Esophagus muscularis mucosa (tissue), 4 donors: Measurements from ENCODE around the gene RALGAPA1. TPM values are rescaled to one million over a fixed set of nuclear protein-coding genes. Genes with fewer than 3 reads are reported as not detected.
"Not testable (repeated sequence)": the region's sequence is repeated elsewhere in the genome, so short reads cannot be mapped to it uniquely, and the experiment has no call there.

Experiments used
- DNase-seq: peaks from one replicate; pipeline ENCODE4 v3.0.0-alpha.2; 2017; ENCODE audit errors: extremely low spot score
- H3K27ac ChIP-seq, 4 donors: fragments of 200-600 bp; sonication (generic); replicated peaks in 1 of 4; 1 replicate in 3 of 4; 2 replicates in 1 of 4; pipeline ENCODE4 v1.5.1; 2016 to 2019; ENCODE audit warnings: mild to moderate bottlenecking in 1 of 4
- H3K27me3 ChIP-seq, 4 donors: fragments of 200-600 bp; sonication (generic); one replicate each; pipeline versions ENCODE4 v1.5.1 to v1.6.0; 2016 to 2019
- H3K36me3 ChIP-seq, 4 donors: fragments of 200-600 bp; sonication (generic); one replicate each; pipeline ENCODE4 v1.5.1; 2016 to 2019
- H3K4me1 ChIP-seq, 4 donors: fragments of 200-600 bp; sonication (generic); one replicate each; pipeline ENCODE4 v1.5.1; 2016 to 2019
- H3K4me3 ChIP-seq, 4 donors: fragments of 200-600 bp; sonication (generic); 1 replicate in 2 of 4; 2 replicates in 2 of 4; pipeline ENCODE4 v1.5.1; 2016 to 2019; ENCODE audit warnings: mild to moderate bottlenecking in 4 of 4, moderate library complexity in 1 of 4
- H3K9me3 ChIP-seq, 4 donors: fragments of 200-600 bp; sonication (generic); 1 replicate in 3 of 4; 2 replicates in 1 of 4; pipeline ENCODE4 v1.5.1; 2016 to 2019
- CTCF ChIP-seq, 3 experiments: fragments of 200-600 bp in 2 of 3; fragments of 450-650 bp in 1 of 3; sonication (generic) in 2 of 3; IDR thresholded peaks; one replicate each; pipeline ENCODE4 v1.5.1; 2017 to 2019; ENCODE audit warnings: antibody characterized with exemption in 3 of 3, mild to moderate bottlenecking in 2 of 3, moderate library complexity in 1 of 3
- EP300 ChIP-seq: sonication (generic); formaldehyde crosslinking; IDR thresholded peaks from one replicate; pipeline ENCODE4 v1.6.1; 2017; ENCODE audit warnings: antibody characterized with exemption
- POLR2A ChIP-seq: fragments of 450-650 bp; IDR thresholded peaks from one replicate; pipeline ENCODE4 v1.6.1; 2017; ENCODE audit warnings: antibody characterized with exemption, moderate library complexity, mild to moderate bottlenecking, low read depth
- POLR2AphosphoS5 ChIP-seq, 2 donors: sonication (generic); formaldehyde crosslinking; IDR thresholded peaks; one replicate each; pipeline ENCODE4 v1.6.1; 2017; ENCODE audit warnings: antibody characterized with exemption in 2 of 2
- WGBS: methylation state at CpG from one replicate; pipeline ENCODE4 v1.1.5; 2018; 5-methylcytosine and 5-hydroxymethylcytosine counted together
- intact Hi-C: fragments of 100-400 bp; cut with DNase I; formaldehyde crosslinking; loops from one replicate; pipeline ENCODE4 v1.15.1; 2023
- total RNA-seq, 4 donors: library from RNA; depleted of rRNA; stranded (reverse); fragments of >200 nt; gene quantifications; one replicate each; pipeline versions ENCODE4 v1.1.0 to v1.2.1, GENCODE V29; 2016

RALGAPA1 gene
- total RNA-seq, 4 donors from 2014 or later: 48.2 to 77.7 (median 52.1) TPM

GRCh38 chr14:35826218-35826951 is 17.3 kb upstream of the RALGAPA1 start, which contains the start of gene BRMS1L:
BRMS1L (plus strand) TSS chr14:35826338; CDS start chr14:35826517, 179 bp downstream.
- 0% methylated on average over 42 of the region's 70 CpGs for WGBS
- TF ChIP-seq EP300: no peak
- TF ChIP-seq CTCF (IDR thresholded peaks at IDR 0.05): peak; percentile 12 to 24 (median 21)
- TF ChIP-seq POLR2AphosphoS5 (IDR thresholded peaks at IDR 0.05): peak; percentile 84 to 98
- peak; percentile 85 for TF ChIP-seq POLR2A
- Histone ChIP-seq H3K36me3 (no peaks in the 10 kb centered on the region), H3K4me1 (peaks cover 3 to 24% (median 13%) of the 10 kb centered on the region in 4 donors), H3K27me3 (no peaks in the 10 kb centered on the region), H3K4me3 (peak within 1 kb of the TSS; percentile 87 to 97 (median 94)), H3K27ac (peak within 1 kb of the TSS; percentile 98 to 100 (median 100)), H3K9me3 (no peaks in the 10 kb centered on the region)
- peak; percentile 99 for DNase-seq
- intact Hi-C loops: no loop called here

GRCh38 chr14:35825968-35826217 is 16.8 kb upstream of the RALGAPA1 start:
- Histone ChIP-seq H3K27me3 (no peaks in the 10 kb centered on the region), H3K27ac (peak overlapping the region; percentile 98 to 100 (median 100)), H3K4me1 (peaks cover 3 to 24% (median 13%) of the 10 kb centered on the region in 4 donors), H3K9me3 (no peaks in the 10 kb centered on the region), H3K36me3 (no peaks in the 10 kb centered on the region), H3K4me3 (peak overlapping the region; percentile 87 to 97 (median 94))
- TF ChIP-seq EP300 (no peak), POLR2AphosphoS5 (IDR thresholded peaks at IDR 0.05) (no peak), CTCF (IDR thresholded peaks at IDR 0.05) (no peak), POLR2A (no peak)
- intact Hi-C loops: no loop called here
- 2% methylated on average over 6 of the region's 6 CpGs for WGBS
- DNase-seq: no peak

- H3K9me3 ChIP-seq, intact Hi-C loops, DNase-seq, H3K27ac ChIP-seq, H3K27me3 ChIP-seq, H3K36me3 ChIP-seq: not testable (repeated sequence)
- Histone ChIP-seq H3K4me1 (peaks cover 3 to 24% (median 13%) of the 10 kb centered on the region in 4 donors), H3K4me3 (peak overlapping the region; percentile 87 to 97 (median 94))
- WGBS: 92% methylated on average over 5 of the region's 55 CpGs
Measured at GRCh38 chr14:35824446-35825165, 15.5 kb upstream of the RALGAPA1 start.

- TF ChIP-seq POLR2A (no peak), POLR2AphosphoS5 (IDR thresholded peaks at IDR 0.05) (no peak), EP300 (no peak), CTCF (IDR thresholded peaks at IDR 0.05) (no peak)
- H3K9me3 ChIP-seq: no peaks in the 10 kb centered on the region
- peaks cover 0 to 17% (median 10%) of the 10 kb centered on the region in 4 donors for H3K4me1 ChIP-seq
- 67% methylated on average over 3 of the region's 3 CpGs for WGBS
- no peaks in the 10 kb centered on the region for H3K36me3 ChIP-seq
- no peak overlapping the region for H3K4me3 ChIP-seq
- no peak overlapping the region for H3K27ac ChIP-seq
- intact Hi-C loops: no loop called here
- H3K27me3 ChIP-seq: no peaks in the 10 kb centered on the region
- no peak for DNase-seq
Measured at GRCh38 chr14:35822501-35822900, 13.4 kb upstream of the RALGAPA1 start.

GRCh38 chr14:35821564-35822411 is 12.7 kb upstream of the RALGAPA1 start:
- no peaks in the 10 kb centered on the region for H3K36me3 ChIP-seq
- H3K4me3 ChIP-seq: no peak overlapping the region
- no peaks in the 10 kb centered on the region for H3K27me3 ChIP-seq
- peak; percentile 41 to 81 (median 49) for TF ChIP-seq CTCF (IDR thresholded peaks at IDR 0.05)
- no peak for TF ChIP-seq EP300
- H3K4me1 ChIP-seq: peaks cover 0 to 11% (median 6%) of the 10 kb centered on the region in 4 donors
- no peak for DNase-seq
- no peaks in the 10 kb centered on the region for H3K9me3 ChIP-seq
- intact Hi-C loops: no loop called here
- H3K27ac ChIP-seq: no peak overlapping the region
- 25% methylated on average over 7 of the region's 7 CpGs for WGBS
